Astrocyte (in vitro differentiated cells and primary cell): ENCODE measurements around the gene TMEM129.

Experiments used
- CTCF ChIP-seq: IDR thresholded peaks from 2 replicates; pipeline ENCODE4 v1.5.1; 2011; ENCODE audit warnings: low read depth, mild to moderate bottlenecking, inconsistent platforms, low read length, moderate library complexity; ENCODE audit not compliant: insufficient read depth
- EZH2 ChIP-seq: IDR thresholded peaks from 2 replicates; pipeline ENCODE4 v1.6.1; 2012; ENCODE audit warnings: mild to moderate bottlenecking, low read length, inconsistent platforms; ENCODE audit not compliant: insufficient read depth

- TF ChIP-seq CTCF (no peak), EZH2 (no peak)
Measured at GRCh38 chr4:1739358-1739757, 18.2 kb upstream of the TMEM129 start.
